T-helper 9 cell (primary cell): ENCODE results near the gene LRRK1.

Experiments
- DNase-seq: peaks from one replicate; pipeline ENCODE4 v3.0.0-alpha.2; 2020

LRRK1 gene

DNA sequence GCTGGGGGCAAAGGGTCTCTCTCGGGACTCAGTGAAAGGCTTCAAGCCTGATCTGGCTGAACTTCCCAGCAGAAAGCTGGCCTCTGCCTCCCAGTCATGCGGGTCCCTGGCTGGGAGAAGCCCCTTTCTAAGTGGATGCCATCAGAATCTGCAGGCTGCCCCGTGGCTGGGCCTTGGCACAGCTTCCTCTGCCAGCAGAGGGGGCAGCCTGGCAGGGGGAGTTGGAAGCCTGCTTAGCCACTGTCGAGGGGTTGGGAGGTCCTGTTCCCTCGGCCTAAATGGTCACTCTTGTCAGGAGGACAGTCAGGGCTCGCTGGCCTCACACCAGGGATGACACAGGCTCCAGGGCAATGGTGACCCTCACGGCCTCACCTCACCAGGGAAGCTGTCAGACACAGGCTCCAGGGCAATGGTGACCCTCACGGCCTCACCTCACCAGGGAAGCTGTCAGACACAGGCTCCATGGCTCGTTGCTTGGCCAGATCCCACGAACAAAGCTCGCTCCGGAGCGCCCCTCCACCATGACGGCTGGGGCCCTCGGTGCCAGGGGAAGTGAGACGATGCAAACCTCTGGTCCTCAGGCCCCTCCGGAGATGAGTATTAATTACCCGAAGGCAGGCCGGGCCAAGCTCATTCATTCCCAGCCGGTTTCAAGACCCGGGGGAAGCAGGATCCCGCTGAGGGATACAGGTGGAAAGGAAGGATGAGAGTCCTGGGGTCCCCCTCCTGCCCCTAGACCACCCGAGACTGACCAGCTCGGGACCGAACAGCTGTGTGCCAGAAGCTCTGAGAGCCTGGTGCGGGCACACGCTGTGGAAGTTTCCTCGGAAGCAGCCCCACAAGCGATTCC lies 181.7 kb downstream of the LRRK1 start:
- no peak for DNase-seq

DNA sequence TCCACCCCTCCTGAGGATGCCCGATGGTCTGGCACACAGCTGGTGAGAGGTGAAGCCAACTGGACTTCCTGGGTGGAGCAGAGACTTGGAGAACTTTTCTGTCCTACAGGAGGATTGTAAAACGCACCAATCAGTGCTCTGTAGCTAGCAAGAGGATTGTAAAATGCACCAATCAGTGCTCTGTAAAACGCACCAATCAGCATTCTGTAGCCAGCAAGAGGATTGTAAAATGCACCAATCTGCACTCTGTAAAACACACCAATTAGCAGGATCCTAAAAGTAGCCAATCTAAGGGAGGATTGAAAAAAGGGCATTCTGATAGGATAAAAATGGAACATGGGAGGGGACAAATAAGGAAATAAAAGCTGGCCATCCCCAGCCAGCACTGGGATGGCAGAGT lies 182.5 kb downstream of the LRRK1 start:
- DNase-seq, result no peak

DNA sequence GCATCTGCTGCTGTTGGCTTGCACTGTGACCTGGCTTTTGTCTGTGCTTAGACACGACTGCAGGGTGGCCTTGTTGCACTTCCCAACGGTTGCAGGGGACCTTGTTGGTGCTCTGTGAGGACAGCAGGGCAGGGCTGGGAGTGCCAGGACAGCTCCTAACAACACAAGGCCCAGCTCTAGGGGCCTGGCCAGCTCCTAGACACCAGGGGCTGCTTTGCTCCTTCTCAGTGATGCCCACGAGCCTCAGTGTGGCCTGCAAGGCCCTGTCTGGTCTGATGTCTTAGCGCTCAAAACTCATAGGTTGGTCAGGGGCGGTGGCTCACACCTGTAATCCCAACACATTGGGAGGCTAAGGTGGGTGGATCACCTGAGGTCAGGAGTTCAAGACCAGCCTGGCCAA lies 183.6 kb downstream of the LRRK1 start:
- no peak for DNase-seq

DNA sequence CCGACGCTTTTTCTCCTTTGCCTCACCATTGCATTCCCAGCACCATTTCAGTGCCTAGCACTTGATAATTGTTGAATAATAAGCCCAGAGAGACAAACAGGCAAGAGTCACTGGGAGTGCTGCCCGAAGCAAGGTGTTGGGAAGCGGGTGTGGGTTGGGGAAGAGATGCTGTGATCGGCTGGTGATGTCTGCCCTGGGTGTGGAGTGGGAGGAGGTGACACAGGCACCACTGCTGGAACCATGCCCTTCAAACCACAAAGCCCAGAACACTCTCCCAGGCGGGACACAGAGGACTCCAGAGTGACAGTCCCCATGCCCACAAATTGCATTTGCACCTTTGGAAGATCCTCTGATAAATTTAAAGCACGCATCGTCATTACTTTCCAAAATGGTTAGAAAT lies 184.4 kb downstream of the LRRK1 start:
- no peak for DNase-seq

DNA sequence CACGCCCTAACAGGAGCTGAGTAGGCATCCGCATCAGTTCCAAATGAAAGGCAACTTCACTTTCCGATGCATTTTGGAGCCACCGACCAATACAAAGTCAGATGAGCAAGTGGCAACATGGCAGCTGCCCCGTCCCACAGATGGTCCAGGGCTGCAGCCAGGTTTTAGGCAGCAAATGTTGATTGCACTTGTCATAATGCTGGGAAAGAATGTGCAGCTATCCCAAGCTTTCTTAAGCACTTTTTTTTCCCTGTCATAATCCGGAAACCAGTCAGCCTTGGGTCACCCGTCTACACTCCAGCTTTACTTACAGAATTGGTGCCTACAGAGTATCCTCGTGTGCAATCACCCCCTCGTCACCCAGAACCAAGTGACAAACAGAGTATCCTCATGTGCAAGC lies 185.0 kb downstream of the LRRK1 start:
- no peak for DNase-seq

DNA sequence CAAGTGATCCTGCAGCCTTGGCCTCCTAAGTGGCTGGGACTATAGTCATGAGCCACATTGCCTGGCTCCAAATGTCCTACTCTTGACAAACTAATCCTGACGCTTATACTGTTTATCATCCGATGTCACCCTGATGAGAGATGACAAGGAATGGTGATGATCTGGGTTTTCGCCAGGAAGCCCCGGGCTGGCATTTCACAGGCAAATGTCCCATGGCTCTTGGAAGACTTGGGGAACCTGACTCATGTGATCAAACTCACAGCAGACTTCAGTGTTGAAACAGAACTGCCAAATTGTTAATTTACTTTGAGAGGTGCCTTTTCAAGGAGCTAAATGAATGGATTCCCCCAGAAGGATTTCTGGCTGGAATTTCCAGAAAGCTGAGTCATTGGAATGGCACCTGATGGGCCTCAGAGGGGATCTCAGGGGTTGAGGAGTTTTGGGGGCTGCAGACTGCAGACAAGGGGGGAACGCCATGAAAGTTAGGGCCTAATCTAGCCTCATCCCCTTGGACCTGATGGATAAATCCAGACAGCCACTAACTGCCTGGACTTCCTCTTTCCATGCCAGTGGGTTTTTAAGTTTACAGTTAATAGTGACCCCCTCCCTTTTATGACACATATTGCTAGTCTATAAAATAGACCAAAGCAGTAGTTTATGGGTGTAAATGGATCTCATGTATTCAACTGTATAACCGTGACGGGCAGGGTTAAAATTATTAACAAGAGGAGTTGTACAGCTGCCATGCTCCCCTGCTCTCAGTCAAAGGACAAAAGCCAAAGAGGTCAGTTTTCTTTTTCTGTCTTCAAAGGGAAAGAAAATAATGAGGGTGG lies 186.1 kb downstream of the LRRK1 start:
- DNase-seq, result no peak

DNA sequence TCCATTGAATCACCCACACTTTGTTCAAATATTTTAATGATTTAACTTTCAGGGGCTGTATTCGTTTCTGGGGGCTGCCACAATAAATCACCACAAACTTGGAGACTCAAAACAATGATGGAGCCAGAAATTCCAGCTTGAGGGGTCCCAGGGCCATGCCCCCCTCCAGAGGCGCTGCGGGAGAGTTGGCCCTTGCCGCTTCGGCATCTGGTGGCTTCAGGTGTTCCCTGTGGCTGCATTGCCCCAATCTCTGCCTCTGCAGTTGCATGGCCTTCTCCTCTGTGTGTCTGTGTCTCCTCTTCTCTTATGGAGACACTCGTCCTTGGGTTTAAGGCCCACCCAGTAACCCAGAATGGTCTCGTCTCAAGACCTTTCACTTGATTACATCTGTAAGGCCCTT lies 187.9 kb downstream of the LRRK1 start:
- no peak for DNase-seq

DNA sequence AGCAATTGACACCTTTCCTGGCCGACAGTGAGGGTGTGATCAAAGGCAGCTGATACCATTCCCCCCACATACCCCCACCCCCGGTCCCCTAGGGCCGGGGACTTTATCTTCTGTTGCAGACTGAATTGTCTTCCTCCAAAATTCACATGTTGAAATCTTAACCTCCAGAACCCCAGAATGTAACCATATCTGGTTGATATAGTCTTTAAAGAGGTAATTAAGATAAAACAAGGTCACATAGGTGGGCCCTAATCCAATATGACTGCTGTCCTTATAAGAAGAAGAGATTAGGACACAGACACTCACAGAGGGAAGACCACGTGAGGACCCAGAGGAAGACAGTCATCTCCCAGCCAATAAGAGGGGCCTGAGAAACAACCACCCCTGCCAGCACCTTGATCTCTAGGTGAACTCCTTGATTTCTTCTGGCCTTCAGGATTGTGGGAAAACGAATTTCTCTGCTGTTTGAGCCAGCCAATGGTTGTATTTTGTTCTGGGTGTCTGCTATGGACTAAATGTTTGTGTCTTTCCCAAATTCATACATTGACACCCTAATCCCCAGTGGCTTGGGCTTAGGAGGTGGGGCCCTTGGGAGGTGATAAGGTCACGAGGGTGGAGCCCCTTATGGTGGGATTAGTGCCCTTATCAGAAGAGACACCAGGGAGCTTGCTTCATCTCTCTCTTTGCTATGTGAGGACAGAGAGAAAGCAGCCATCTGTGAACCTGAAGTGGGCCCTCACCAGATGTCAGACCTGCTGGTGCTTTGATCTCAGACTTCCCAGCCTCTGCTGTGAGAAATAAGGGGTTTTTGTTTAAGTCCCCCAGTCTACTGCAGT lies 188.7 kb downstream of the LRRK1 start:
- no peak for DNase-seq

DNA sequence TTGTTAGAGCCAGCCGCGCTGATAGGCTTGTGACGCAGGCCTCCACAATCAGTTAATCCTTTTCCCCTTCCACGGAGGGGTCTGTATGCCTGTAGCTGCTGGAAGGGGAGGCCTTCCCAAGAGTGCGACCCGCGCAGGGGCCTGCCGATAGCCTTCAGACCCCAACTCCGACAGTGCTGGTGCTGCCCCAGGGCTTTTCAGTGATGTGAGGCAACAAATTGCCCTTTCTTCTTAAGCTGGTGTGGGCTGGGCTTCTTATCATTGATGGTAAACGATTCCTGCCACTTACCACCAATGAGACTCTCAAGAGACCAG lies 189.3 kb downstream of the LRRK1 start:
- no peak for DNase-seq

DNA sequence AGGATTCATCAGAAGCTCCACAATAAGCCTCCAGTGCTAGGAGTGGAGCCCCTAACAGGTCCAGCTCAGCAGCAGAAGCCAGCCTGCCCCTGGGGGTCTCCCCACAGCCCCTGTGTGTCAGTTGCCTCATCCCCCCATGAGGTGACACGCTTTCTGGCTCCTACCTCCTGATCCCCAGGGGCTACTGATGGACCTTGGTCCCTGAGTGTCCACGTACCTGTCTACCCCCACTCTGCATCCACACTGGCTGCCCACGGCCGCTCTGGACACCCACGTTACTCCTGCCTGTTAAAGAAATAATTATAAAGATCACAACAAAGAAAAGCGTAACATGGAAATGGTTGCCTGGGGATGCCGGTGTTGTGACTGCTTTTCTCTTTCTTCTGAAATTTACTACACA lies 189.6 kb downstream of the LRRK1 start:
- no peak for DNase-seq

DNA sequence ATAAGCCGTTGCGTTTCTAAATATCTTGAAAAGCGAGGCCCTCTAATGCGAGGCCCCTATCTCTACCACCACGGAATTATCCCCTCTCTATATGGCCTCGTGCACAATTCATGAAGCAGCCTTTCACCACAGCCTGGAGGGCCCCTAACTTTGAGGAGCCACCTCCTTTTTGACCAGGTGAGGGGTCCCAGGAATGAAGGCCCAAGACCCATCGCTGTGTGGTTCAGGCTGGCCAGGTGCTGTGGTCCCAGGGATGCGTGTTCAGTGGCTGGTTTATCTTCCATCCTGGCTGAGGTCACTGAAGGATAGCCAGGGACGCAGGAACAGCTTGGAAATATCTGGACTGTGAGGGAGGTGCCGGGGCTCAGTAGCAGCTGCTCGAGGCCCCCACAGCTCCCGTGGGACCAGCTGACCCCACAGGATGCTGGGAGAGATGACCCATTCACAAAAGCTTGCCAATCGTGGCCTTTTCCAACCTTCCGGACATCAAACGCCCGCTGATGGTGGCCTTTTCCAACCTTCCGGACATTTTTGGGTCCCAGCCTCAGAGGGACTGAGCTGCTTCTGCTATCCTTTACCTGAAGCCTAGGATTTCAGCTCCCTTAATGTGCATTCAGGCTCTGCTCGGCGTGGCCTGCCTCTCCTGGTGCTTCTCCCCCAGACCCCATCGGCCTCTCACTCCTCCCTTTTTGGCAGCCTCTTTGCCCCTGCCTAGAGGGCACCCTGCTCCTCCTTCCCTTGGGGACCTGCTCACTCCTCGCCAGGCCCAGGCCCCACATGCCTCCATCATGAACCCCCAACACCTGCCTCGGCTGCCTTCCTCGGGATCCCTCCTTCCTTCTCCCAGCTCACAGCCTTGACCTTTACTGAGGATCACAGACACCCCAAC lies 191.8 kb downstream of the LRRK1 start:
- no peak for DNase-seq

DNA sequence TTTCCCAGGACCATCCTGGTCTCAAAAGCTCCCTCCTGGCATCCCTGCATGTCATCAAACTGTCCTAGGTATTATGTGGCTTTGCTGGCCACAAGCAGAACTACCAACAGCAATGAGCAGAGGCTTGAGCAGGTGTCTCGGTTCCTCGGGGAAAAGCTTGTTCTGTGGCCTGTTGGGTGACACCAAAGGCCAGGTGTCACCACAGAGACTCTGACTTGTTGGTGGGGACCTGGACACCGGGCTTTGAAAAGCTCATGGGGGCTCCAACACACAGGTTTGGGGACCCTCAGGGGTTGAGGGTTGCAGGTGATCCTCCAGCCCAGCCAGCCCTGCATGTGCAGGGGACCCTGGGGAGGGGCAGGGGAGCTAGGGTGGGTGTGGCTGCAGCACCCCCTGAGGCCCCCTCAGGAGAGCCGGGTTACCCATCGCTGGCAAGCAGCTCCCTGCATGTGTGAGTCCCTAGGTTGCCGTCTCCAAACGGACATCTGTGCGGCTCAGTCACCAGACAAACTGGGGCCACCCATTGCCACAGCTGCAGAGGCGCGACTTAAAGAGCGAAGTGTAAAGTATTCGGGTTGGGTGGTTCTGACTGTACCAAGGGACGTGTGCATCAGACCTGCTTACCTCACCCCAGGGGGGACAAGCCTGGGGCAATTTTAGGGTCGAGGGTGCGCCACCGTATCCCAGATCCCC lies 192.6 kb downstream of the LRRK1 start:
- no peak for DNase-seq

DNA sequence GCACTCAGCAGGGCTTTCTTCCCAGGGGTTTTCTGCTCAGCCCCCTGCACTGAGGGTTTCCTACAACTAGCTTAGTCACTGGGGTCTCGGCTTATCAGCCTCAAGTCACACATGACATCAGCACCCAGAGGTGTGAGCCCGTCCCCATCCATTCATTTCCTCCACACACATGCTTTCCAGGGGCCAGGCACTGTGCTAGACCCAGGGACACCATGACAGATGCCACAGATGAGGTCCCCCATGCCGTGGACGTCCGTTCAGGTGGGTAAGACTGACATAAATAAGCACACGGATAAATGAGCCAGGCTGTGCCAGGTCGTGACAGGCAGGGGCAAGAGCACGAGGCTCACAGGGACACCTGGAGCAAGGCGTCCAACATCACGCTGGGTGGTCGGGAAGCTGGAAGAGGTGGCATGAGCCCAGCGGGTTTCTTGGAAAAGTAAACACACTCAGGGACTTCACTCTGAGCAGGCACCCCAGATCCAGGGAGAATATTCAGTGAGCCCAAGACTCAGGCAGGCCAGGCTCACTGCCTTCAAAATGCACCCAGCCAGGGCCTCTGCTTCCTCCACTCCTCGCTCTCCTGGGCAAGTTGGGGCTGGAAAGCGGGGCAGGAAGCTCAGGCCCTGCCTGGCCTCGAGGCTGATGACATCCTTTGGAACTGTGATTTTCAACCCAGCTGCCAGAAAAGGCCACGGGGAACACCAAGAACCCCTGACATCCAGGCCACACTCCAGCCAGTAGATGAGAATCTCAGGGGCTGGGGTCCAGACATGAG lies 193.4 kb downstream of the LRRK1 start:
- DNase-seq, result no peak

DNA sequence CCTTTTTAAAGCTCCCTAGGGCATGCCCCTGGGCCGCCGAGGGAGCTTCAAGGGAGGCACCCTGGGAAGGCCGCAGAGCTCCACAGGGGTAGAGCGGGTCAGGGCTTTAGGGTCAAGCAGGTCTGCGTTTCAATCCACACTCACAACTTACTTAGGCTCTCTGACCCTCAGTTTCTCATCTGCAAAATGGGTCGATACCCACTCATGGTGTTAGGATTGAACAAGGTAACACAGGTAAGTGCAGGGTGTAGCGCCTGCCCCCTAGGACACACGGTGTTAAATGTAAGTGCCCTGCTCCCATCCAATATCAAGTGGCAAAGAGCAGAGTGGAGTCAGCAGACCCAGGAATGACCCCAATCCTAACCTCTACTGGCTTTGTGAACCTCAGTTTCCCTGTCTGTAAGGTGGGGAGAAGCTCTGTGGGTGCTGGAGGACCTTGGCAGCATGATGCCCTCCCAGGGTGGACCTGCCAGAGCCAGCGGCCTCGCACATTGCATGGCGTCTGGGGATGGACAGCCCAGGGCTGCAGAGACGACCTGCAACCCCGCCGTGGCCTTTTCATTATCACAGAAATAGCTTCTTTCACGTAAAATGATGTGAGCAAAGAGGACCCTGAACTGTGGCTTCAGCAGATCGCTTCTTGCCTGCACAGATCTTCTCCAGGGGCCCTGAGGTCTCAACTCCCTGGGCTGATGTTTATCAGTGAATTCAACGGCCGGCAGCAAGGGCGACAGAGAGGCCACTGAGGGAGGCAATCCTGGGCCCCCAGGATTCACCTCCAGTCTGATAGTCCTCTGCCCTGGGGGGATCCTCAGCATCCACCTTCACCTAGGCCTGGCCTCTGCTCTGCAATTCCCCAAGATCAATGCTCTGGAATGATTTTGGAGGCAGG lies 194.2 kb downstream of the LRRK1 start:
- no peak for DNase-seq

DNA sequence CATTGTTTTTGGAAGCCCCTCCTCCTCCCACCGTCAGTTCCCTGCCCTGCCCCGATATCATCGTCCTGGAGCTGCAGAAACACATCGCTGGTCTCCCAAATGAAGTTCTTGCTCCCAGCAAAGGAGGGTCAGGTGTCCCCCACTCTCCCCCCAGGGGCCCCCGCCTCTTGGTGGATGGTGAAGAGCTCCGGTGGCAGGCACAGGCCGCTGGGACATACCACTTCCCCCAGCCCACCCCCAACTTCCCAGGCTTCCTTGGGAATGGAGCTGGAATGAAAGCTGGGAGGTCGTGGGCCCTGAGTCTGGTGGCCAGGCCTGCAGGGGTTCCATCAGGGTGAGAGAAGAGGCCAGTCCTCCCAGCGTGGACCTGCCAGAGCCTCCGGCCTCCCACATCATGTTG lies 195.0 kb downstream of the LRRK1 start:
- DNase-seq, result no peak

DNA sequence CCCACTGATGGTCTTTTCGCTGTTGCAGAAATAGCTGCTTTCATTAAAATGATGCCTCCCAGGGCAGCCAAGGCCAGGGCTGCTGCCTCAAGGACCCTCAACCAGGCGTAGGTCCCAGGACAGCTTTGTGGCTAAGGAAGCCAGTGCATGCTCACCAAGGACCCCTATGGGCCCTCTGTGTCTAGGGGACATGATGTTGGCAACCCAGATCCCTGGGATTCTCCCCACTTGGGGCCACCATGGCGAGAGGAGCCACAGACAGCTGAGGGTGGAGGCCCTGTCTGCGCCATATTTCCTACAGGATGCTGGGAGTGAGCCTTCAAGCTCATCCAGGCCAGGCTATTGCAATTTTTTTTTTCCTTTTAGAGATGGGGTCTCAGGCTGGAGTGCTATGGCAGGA lies 195.5 kb downstream of the LRRK1 start:
- DNase-seq, result no peak

DNA sequence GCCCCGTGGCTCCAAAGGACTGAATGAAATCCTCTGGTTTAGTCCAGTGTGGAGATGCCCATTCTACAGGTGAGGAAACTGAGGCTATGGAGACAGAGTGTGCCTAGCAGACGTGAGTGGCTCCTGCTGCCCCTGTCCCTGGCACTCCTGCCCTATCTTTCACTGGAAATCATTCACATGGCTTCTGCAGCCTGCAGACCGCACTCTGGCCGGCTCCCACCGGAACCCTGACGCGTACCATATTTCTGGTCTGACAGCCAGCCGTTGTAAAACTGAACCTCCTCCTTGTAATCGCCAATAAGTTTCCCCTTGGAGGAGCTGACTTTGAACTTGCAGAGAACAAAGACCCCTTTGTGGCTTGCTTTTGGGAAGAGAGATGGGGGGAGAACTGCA lies 196.2 kb downstream of the LRRK1 start:
- DNase-seq, result no peak

DNA sequence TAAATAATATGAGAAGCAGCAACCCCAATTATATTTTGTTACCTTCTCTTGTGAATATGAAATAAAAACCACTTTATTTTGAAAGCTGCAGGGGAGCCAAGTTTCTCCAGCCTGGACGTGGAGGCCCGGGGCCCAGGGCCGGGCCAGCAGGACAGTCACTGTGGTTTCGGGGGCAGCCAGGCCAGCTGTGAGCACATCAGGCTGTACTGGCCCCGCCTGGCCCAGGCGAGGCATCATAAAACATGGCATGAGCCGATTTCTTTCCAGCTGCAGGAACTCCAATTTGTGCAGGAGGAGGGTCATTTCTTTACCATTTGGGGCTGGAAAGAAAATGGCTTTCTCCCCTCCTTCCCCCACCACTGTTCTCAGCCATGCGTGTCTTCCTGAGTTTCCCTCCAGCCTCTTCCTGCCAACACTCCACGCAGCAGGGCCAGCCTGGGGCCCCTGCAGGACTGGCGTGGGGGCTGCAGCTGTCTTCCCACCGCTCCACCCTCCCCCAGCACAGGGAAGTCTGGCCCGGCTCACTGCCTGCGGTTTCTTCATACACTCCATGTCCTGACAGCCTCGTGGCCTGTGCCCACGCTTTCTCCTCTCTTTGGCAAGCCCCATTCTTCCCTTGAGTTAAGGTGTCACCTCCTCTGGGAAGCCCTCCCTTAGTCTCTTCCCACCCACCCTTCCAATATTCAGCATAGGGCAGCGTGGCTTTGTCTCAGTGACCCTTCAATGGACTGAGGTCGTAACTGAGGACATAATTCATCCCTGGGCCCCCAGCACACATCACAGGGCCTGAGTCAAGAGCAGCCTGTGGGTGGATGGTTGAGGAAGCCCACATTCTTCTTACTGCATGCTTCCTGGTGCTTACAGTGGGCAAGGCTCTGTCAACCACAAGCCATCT lies 196.9 kb downstream of the LRRK1 start:
- no peak for DNase-seq

DNA sequence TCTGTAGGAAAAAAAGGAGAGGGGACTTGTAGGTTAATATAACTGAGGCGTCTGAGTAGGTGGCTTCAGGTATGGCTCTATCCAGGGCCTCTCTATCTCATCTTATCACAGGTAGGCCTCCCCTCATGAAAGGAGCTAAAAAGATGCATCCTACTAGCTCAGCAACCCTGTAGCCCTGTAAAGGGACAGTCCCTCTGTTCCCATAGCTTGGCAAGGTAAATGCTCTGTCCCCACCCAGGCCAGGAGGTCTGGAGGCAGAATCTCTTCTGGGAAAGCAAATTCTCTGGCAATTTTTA lies 197.5 kb downstream of the LRRK1 start:
- DNase-seq, result no peak
